HG02588 (cell line): ENCODE results near the gene DNASE1L3.

Experiments
- ATAC-seq: cut with Tn5 transposase; IDR thresholded peaks from one replicate; pipeline ENCODE4 v1.9.1; 2021; ENCODE audit warnings: mild to moderate bottlenecking, moderate library complexity; ENCODE audit not compliant: unreplicated experiment

The DNASE1L3 gene

GRCh38 chr3:58180099-58180880 lies 30.5 kb downstream of the DNASE1L3 start:
- no peak for ATAC-seq

- no peak for ATAC-seq
Observed at GRCh38 chr3:58179235-58180098, 31.3 kb downstream of the DNASE1L3 start.

DNA sequence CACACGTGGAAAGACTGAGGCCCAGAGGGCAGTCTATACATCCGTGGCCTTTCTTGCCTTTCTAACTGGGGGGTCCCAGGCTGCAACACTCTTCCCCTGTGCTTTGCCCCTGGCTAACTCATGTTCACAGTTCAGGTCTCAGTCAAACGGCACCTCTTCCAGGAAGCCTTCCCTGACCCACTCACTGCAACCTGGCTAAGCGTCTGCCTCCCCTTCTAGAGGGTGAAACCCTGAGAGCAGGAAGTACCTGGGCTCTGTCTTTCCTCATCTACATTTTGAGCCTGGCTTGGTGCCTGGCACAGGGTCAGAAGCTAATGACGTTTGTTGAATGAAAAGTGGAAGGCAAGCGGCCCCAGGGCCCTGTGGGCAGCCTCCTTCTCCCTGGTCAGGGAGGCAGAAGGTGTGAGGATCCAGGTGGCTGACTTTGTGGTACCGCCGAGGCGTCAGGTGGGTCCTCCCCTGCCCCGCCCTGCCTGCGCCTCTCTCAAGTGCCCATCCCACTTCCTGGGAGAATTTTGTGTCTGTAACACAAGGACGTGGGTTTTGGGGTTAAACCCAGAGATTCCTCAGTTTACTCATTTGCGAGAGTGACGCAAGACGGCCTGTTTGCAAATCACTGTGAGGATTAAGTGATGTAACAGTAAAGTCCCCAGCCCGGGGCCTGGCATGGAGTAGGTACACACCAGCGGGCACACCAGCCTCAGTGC lies 32.1 kb downstream of the DNASE1L3 start:
- no peak for ATAC-seq

DNA sequence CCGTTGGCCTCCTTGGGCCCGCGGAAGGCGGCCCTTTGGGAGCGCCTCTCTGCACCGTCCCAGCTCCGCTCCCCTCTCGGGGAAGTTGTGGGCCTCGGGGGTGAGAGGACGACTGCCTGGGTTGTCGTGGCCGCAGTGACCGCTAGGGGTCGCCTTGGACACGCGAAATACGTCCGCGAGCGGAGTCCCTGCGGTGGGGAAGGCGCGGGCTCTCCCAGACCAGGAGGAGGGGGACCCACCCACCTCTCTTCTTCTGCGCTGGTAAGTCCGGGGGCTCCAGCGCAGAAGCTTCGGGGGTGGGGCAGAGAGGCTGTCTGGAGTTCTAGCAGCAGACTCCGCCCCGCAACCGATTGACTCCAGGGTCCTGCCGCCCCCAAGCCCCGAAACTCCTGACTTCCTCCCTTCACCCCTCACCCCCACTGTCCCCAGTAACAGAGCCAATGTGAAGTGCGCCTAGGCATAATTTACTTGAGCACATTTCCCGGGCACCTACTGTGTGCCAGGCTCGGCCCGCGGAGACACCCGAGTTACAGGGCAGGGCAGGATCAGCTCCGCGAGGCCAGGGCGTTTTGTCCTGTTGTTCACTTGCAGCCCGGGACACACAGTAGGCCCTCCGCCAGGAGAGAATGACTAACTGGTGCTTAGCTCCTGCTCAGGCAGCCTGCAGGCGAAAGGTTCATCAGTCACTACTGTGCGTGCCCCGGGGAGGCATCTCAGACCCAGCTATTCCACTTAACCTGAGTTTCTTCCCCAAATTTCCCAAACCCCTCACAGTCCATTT lies 32.8 kb downstream of the DNASE1L3 start:
- ATAC-seq: peak; percentile 83

DNA sequence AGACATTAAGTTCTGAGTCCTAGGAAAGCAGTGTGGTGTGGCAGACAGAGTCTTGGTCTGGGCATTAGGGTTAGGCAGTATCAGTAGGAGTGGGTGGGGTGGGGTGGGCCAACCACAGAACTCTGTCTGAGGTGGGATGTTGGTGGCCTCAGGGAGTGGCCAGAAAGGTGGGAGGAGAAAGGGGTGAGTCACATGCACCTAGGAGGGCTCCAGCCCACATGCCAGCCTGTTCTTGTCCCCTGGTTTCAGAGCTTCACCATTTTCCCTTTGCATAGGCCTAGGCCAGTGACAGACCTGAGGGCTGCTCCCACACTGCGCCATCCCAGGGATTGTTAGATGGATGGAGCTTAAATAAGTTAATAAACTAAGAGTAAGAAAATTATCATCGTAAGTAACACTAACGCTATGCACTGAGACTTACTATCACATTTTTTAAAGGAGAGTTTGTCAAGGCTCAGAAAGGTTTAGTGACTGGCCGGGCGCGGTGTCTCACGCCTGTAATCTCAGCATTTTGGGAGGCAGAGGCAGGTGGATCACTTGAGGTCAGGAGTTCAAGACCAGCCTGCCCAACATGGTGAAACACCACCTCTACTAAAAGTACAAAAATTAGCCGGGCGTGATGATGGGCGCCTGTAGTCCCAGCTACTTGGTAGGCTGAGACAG lies 33.8 kb downstream of the DNASE1L3 start:
- ATAC-seq: no peak

DNA sequence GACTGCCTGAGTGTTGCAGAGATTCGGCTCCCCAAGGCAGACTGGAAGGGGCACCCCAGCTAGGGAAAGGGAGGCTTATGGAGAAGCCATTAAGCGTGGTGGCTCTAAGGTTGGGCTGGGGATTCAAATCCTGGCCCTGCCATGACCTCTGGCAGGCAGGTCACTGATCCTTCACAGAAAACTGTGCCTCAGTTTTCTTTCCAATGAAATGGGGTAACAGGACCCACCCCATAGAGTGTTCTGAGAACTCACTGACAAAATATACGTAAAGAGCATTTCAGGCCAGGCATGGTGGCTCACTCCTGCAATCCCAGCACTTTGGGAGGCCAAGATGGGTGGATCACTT lies 34.6 kb downstream of the DNASE1L3 start:
- ATAC-seq: no peak

- ATAC-seq: no peak
Observed at GRCh38 chr3:58175437-58176184, 35.2 kb downstream of the DNASE1L3 start.

DNA sequence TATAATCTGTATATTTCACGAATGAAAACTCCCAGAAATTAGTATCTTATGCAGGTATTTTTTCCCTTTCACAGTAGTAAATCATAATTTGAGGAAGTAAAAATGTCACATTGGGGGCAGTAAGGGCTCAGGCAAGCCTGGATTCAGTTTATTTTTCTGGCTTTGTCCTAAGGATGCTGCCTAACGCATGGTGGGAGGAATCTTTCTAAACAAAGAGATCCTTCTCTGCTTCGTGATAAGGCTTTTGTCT lies 35.7 kb downstream of the DNASE1L3 start:
- no peak for ATAC-seq

GRCh38 chr3:58173669-58174398 lies 36.9 kb downstream of the DNASE1L3 start:
- no peak for ATAC-seq

DNA sequence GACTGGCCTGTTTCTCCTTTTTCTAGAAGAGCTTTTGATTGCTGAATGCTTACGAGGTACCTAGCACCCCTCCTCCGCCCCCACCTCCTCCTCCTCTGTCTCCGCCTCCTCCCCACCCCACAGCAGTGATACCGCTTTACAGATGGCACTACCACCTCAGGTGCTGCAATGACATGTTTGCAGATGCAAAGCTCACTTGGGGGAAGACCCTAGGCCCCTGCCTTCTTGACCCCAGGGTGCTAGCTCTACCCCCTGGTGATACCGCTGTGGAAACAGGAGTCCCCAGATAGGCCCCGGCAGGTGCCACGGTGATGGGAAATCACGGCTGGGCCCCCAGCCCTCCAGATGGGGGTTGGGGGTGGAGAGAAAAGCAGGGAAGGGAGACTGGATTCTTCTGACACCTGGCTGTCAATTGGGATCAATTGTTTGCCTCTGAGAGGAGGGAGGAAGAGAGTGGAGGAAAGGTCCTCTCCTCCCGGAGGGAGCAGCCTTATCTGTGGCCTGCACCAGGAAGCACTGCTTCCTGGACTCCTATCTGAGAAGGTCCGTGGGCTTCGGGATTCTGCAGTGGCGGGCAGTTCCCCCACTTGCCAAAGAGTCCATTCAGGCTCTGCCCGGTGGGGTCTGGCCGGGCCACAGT lies 37.6 kb downstream of the DNASE1L3 start:
- no peak for ATAC-seq

- no peak for ATAC-seq
Observed at GRCh38 chr3:58171126-58171525, 39.6 kb downstream of the DNASE1L3 start.

GRCh38 chr3:58170376-58170775 lies 40.4 kb downstream of the DNASE1L3 start:
- no peak for ATAC-seq

DNA sequence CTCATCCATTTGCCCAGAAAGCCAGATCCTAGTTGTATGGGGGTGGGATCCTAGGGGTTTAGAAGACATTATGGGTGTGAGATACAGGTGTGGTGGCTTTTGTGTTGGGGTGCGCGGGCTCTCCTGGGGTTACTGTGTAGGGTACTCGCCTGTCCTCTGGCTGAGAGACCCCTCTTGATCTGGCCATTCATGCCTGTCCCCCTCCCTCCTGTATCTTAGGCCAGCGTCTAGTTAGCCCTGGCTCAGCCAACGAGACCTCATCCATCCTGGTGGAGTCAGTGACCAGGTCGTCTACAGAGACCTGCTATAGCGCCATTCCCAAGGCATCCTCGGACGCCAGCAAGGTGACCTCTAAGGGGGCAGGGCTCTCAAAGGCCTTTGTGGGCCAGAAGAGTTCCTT lies 41.4 kb downstream of the DNASE1L3 start:
- no peak for ATAC-seq

- no peak for ATAC-seq
Observed at GRCh38 chr3:58168498-58168897, 42.3 kb downstream of the DNASE1L3 start.

DNA sequence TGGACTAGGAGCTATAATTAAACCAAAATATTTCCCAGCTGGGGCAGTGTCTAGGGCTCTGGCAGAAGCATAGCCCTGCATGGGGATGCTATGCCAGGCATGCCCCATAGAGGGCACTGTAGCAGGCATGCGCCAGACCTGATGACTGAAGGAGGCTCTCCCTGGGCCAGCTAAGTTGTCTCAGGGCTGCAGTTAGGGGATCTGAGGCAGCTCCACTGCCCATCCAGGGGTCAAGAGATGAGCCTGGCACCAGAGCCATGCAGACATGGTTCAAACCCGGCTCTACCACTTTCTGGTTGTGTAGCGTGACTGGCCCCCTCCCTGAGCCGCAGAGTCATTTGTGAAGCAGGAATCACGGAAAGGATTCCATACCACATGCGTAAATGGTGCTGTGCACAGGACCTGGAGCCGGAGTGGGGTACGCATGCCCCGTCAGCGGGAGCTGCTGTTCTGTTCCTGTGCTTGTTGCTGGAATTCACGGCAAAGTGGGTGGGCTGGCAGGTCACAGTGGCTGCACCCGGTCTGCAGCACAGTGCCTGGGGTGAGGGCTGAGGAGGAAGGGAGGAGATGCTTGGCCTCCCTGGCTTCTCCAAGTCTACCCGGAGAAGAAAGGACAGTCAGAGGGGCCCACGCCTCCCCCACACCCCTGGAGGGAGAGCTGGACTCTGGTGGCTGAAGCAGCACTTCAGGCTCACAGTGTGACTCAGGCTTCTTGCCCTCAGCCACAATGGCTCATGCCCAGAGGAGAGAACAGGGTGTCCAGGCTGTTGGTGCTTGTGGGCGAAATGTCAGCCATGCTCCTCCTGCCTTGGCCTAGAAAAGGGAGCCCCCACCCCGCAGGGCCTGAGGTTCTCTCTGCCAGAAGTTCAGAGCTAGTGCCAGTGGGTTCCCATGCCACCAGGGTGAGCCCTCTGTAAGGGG lies 43.1 kb downstream of the DNASE1L3 start:
- peak; percentile 57 for ATAC-seq

- no peak for ATAC-seq
Observed at GRCh38 chr3:58164906-58165821, 45.6 kb downstream of the DNASE1L3 start.
